DMS153 (cell line): ENCODE measurements around the gene ARID4A.
"Not testable (repeated sequence)": the region's sequence is repeated elsewhere in the genome, so short reads cannot be mapped to it uniquely, and the experiment has no call there.

ENCODE experiments used
- DNase-seq: peaks from one replicate; lab custom pipeline; 2025; lab: John Stamatoyannopoulos, UW

The ARID4A gene, protein sequence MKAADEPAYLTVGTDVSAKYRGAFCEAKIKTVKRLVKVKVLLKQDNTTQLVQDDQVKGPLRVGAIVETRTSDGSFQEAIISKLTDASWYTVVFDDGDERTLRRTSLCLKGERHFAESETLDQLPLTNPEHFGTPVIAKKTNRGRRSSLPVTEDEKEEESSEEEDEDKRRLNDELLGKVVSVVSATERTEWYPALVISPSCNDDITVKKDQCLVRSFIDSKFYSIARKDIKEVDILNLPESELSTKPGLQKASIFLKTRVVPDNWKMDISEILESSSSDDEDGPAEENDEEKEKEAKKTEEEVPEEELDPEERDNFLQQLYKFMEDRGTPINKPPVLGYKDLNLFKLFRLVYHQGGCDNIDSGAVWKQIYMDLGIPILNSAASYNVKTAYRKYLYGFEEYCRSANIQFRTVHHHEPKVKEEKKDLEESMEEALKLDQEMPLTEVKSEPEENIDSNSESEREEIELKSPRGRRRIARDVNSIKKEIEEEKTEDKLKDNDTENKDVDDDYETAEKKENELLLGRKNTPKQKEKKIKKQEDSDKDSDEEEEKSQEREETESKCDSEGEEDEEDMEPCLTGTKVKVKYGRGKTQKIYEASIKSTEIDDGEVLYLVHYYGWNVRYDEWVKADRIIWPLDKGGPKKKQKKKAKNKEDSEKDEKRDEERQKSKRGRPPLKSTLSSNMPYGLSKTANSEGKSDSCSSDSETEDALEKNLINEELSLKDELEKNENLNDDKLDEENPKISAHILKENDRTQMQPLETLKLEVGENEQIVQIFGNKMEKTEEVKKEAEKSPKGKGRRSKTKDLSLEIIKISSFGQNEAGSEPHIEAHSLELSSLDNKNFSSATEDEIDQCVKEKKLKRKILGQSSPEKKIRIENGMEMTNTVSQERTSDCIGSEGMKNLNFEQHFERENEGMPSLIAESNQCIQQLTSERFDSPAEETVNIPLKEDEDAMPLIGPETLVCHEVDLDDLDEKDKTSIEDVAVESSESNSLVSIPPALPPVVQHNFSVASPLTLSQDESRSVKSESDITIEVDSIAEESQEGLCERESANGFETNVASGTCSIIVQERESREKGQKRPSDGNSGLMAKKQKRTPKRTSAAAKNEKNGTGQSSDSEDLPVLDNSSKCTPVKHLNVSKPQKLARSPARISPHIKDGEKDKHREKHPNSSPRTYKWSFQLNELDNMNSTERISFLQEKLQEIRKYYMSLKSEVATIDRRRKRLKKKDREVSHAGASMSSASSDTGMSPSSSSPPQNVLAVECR

DNA sequence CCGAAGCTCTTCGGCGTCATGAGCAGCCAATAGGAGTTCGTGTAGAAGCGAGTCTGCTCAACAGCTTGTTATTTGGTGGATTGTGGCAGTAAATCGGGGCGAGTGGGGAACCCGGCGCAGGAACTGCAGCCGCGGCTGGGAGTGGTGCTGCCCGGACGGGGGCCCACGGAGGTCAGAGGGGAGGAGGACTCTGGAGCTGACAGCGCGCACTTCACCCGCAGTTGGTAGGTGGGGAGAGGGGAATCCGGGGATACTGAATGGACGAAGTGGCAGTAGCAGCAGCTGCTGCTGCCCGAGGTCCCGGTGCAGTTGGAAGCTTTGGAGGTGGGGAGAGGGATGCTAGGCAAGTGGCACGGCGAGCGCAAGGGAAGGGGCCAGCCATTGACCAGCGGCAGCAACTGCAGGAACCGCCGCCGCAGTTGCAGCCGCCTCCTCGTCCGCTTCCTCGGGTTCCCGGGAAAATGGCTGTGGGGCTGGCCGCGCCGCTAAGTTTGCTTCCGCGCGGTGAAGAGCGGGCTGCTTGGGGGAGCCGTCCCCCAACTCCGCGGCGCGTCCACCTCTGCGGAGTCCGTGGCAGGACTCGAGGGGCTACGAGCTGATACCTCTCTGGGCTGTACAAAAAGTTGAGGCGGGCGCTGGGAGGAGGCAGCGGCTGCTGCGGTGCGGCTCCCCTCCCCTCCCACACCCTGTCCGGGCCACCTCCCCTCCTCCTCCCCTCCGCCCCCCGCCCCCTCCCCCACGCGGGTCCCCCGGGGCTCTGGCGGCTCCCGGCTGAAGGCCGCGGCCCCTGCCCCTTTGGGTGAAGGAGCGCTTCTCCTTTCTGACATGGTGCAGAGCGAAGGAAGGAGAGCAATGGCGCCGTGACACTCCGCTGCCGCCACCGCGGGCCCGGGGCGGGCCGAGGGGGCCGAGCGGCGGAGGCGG lies at the start of gene ARID4A:
TSS of gene ARID4A (plus strand) at position 79 of the 924 bp plus-strand sequence. CDS start 1,300 bp downstream, outside the sequence.
- DNase-seq, result no peak

DNA sequence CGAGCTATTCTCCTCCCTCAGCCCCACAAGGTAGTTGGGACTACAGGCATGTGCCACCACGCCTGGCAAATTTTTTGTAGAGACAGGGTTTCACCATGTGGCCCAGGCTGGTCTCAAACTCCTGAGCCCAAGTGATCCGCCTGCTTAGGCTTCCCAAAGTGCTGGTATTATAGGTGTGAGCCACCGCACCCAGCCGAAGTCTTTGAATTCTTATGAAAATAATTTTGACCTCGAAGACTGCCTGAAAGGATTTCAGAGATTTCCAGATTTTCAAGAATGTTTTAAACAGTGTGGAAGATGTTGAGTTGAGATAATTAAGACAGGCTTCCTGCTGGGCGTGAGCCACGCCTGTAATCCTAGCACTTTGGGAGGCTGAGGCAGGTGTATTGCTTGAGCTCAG lies 48.7 kb upstream of the ARID4A start:
- DNase-seq, result no peak

DNA sequence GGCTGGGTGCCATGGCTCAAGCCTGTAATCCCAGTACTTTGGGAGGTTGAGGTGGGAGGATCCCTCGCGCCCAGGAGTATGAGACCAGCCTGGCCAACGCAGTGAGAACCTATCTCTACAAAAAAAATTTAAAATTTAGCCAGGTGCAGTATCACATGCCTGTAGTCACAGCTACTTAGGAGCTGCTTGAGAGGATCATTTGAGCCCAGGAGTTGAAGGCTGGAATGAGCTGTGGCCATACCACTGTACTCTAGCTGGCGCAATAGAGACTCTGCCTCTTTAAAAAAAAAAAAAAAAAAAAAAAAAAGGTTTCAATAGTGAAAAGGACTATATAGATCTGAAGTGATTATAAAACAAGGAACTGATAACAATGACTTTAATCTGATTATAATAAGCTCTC lies 40.2 kb upstream of the ARID4A start:
- DNase-seq, result no peak

DNA sequence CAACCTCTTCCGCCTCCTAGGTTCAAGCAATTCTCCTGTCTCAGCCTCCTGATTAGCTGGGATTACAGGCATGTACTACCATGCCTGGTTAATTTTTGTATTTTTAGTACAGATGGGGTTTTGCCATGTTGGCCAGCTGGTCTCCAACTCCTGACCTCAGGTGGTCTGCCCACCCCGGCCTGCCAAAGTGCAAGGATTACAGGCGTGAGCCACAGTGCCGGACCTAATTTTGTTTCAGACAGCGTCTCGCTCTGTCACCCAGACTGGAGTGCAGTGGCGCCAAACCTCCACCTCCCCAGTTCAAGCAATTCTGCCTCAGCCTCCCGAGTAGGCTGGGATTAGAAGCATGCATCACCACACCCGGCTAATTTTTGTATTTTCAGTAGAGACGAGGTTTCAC lies 36.4 kb upstream of the ARID4A start:
- DNase-seq, result not testable (repeated sequence)

DNA sequence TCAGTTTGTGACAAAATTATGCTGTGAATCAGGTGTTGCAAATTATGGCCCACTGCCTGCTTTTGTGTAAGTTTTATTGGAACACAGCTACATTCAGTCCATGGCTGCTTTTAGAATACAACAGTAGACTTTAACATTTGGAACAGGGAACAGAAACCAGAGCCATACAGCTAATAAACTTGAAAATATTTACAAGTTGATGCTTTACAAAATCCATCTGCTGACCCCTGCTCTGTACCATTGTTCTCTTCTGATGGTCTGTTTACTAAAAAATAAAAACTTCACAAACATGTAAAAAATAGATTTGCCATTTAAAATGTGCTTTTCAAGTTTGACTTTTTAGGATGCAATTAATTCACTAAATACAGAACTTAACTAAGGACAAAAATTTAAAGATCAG lies 33.0 kb upstream of the ARID4A start:
- DNase-seq, result no peak

DNA sequence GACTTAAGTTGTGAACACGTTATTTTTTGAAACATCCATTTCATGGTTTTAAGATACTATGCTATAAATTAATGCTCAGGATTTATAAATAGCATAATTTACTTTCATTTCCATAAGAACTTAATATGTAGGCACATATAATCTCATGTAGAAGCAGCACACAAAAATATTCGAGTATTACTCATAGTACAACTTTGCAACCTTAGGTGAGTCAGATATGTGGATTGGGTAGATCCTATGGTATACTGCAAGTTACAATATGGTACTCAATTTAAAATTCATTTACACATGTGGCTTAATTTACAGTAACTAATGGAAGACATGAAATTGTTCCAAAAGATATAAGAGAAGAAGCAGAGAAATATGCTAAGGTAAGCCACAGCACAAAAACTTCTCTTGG lies 27.7 kb upstream of the ARID4A start:
- DNase-seq, result no peak

DNA sequence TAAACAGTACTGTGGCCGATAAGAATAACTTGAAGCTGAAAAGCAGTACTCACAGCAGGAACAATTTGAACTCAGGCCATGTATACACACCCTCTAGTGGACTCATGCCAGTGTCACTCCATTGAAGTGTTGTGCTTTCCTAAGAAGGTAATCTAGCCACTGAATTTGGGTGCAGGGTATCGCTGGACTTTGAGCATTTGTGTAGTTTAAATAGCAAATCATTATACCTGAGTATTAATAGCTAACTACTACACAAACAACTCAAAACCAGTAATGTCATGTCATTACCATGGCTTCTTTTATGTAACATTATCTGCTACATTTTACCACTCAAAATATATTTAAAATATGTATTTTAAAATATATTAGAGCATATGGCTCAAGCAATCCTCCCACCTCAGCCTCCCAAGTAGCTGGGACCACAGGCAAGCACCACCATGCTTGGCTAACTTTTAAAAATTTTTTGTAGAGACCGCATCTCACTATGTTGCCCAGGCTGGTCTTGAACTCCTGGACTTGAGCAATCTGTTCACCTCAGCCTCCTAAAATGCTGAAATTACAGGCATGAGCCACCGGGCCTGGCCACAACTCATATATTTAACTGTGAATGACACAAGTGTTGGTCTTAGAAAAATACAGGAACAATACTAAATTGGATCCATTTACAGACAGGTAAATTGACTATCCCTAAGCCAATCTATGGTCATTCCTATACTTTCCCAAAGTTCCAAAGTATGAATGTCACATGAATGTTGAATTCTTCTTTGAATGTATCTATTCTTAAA lies 25.6 kb upstream of the ARID4A start:
- DNase-seq, result no peak

DNA sequence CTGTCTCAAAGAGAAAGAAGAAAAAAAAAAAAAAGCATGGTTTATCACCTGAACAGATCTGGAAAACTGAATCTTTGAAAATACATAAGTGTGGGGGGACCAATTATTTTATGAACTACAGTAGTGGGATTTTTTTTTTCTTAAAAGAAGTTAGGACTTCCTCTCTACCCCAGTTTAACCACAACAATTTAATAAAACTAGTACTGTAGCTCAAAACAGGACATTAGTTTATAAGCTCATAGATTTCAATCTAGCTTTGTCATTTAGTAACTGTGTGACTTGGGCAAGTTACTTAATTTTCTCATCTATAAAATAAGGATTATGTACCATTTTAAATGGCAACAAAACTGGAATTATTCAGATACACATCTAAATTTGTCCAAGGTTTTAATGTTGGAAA lies 23.5 kb upstream of the ARID4A start:
- DNase-seq, result no peak

DNA sequence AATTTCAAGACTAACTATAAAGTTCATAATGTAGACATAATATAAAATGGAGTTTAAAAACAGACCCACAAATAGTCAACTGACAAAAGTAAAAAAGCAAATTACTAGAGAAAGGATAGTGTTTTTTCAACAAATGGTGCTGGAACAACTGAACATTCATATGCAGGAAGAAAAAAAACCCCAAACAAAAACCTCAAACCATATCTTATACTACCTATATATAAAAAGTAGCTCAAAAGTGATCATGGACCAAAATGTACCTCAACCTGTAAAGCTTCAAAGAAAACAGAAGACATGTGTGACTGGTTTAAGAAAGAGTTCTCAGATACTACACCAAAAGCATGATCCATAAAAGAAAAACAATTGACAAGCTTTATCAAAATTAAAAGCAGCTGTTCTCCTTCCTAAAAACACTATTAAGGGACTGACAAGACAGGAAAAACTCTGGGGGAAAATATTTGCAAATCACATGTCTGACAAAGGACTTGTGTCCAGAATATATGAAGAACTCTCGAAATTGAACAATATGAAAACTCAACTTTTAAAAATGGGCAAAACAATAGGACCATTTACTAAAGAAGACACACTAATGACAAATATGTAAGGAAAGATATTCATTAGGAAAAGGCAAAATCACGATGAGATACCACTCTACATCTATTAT lies 22.7 kb upstream of the ARID4A start:
- DNase-seq, result no peak

DNA sequence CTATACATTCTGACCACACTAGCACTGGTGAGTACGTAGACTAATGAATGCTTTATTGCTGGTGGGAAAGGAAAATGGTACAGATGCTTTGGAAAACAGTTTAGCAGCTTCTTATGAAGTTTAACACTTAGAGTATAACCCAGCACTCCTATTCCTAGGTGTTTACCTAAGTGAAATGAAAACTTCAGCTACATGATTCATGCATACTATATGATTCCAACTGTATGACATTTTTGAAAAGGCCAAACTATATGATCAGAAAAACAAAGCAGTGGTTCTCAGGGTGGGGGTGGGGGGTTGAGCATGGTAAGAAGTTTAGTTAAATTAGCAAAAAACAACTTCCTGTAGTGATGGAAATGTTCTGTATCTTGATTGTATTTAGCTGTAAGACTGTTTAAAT lies 22.1 kb upstream of the ARID4A start:
- no peak for DNase-seq

DNA sequence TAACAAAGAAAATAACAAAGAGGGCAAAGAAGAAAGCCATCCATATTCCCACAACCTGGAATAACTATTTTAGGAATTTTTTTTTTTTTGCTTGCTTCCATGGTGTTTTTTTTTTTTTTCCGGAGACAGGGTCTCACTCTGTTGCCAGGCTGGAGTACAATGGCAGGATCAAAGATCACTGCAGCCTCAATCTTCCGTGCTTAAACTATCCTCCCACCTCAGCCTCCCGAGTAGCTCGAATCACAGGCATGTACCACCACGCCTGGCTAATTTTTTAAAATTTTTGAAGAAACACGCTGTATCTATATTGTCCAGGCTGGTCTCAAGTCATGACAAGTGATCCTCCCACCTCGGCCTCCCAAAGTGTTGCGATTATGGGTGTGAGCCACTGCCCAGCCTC lies 20.2 kb upstream of the ARID4A start:
- no peak for DNase-seq

DNA sequence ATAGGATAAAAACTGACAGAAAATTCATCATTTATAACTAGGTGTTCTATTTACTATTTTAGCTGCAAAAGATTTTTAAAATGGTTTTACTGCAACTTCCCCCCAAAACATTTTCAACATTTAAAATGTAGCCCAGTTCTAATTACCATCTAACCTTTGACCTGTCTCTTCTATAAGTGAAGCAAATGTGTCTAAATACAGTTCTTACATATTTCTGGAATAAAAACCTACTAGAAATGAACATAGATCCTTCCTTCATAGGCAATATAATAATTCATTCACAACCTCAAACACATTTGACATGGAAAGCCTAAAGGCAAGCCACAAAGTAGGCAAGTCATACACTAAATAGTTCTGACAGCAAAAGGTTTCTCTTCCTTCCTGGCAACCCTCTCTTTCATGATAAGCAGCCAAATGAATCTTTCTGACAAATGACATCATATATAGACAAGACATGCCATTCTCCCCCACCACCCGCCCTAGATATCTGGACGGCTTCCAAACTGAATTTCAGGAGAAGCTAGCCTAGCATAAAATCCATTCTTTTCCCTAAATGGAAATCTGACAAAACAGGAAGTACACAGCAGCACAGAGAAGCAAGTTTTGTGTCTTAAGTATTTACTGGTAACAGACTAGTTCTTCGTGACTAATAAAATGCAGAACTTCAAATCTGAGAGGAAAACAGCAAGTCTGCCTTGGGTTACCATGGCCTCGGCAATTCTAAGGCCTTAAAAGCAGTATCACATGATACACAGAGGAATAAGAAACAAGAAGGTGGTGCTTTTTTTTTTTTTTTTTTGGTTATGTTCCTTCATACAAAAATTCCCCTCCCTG lies 17.2 kb upstream of the ARID4A start:
- peak; percentile 7 for DNase-seq

DNA sequence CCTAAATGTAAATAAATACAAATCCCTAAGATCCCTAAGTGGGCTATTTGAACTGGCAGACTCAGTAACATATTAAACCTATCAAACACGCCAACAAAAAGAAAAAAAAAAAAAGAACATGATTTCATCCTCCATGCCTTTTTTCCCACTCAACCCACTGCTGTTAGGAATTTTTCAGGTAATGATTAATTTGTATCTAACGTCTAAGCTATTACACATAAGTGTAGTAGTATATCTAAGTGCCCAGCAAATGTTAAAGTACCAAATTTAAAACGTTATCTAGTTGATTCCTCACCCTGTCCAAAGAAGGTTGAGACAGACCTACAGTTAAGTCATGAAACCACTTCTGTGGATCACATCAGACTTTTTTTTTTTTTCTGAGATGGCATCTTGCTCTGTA lies 16.4 kb upstream of the ARID4A start:
- DNase-seq, result no peak

DNA sequence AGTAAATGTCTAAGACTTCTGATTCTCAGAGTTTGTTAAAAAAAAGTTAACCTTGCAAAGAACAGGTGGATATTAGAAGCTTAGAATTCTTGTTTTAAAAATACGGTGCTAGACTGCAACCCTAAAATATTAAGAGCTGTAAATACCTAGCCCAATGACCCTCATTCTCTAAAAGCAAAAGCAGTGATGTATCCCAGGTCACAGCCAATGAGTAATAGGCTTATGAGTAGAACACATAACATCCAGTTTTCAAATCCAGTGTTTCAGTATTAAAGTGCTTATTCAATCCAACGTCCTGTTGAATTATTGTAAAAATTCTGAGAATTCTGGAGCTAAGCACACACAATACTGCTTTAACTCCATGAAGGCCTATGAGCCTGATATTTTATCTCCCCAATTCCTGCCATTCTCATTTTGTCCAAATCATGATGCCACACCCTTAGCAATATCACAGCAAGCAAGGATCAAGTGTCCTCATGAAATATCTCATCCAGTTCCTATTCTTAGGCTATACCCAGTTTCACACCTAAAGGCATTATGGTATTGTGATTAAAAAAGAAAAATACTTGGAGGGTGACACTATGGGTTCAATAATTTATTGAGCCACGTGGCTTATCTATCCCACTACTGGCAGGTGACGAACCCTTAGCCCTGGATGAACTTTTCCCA lies 15.3 kb upstream of the ARID4A start:
- DNase-seq, result no peak

DNA sequence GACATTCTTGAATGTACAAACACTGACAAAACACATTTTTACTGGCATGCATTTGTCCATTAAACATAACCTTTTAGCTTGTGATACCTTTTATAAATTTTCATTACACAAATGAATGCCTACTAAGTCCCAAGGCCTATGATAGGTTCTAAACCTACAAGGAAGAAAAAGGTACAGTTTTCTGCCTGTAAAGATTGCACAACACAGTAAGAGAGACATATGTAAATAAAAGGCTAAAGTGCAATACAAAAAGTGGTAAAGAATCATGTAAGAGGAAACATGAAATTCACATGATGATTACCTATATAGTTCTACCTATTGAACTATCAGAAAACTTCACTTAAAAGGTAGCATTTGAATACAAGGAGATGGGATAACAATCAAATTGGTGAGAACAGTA lies 14.6 kb upstream of the ARID4A start:
- no peak for DNase-seq

DNA sequence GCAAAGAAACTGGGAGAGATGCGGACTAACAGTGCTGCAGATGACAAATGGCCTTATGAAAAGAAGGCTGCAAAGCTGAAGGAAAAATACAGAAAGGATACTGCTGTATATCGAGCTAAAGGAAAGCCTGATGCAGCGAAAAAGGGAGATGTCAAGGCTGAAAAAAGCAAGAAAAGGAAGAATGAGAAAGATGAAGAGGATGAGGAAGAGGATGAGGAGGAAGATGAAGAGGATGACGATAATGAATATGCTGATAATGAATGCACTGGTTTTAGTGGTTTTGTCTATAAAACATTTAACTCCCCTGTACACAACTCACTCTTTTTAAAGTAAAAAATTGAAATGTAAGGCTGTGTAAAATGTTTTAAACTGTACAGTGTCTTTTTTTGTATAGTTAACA lies 13.2 kb upstream of the ARID4A start:
- DNase-seq, result no peak

DNA sequence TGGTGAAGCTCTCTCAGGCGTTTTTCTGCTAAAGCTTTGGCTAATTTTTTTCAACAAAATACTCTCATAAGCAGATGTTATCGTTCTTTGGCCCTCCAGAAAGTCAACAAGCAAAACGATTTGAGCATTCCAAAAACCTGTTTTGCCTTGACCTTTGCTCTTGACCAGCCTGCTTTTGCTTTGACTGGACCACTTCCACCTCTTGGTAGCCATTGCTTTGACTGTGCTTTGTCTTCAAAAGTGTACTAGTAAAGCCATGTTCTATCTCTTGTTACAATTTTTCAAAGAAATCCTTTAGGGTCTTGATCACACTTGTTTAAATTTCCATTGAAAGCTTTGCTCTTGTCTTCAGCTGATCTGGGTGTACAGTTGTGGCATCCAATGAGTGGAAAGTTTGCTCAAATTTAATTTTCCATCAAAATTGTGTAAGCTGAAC lies 10.7 kb upstream of the ARID4A start:
- no peak for DNase-seq

DNA sequence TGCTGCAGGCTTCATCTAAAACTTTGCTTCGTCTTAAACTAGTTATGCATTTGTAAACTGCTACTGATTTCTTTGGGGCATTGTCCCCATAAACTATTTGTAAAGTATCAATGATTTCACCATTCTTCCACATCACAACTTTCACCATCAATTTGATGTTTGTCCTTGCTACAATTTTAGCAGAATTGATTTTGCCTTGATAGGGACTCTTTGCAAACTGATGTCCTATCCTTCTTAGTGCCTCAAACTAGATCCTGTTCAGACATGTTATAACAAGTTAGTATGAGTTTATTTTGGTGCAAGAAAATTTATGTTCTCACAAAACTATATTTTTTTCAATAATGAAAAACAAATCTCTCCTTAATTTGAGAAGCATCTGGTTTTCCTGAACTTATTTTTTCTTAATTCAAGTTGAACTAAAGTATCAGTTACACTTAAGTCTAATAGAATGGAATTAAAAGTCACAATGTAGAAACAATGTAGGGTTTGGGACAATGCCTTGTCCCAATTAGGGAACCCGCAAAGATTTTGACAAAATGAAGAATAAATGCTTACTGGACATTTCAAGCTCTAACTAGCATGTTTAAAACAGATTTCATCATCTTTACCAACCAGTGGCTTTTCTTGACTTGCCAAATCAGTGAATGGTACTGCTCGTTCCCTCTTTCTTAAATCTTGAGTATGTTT lies 10.1 kb upstream of the ARID4A start:
- no peak for DNase-seq
